Measurements from ENCODE around the gene UNC13C. TPM values are rescaled to one million over a fixed set of nuclear protein-coding genes. Genes with fewer than 3 reads are reported as not detected.

The UNC13C gene
- total RNA-seq, 1 experiment from 2014 or later: not detected

- Histone ChIP-seq H3K9me3 (ENCODE audit: control insufficient read depth in 1 of 2, insufficient read depth in 1 of 2, low read depth in 1 of 2, low read length in 2 of 2) (peaks cover 6 to 23% of the 10 kb centered on the region in 2 experiments; a peak in 2 of 4 replicates), H3K27me3 (ENCODE audit: insufficient read depth, low read length) (no peaks in the 10 kb centered on the region), H3K36me3 (ENCODE audit: control insufficient read depth in 1 of 2, insufficient read depth in 2 of 2, low read length in 2 of 2) (no peaks in the 10 kb centered on the region), H4K20me1 (ENCODE audit: insufficient read depth) (no peaks in the 10 kb centered on the region), H2AFZ (ENCODE audit: low read depth, low read length, poor library complexity, severe bottlenecking) (no peak overlapping the region), H3K4me1 (ENCODE audit: control insufficient read depth in 1 of 2, insufficient read depth in 2 of 2, low read length in 2 of 2) (no peaks in the 10 kb centered on the region), H3K9ac (ENCODE audit: low read length) (no peak overlapping the region), H3K27ac (ENCODE audit: low read depth, low read length) (no peak overlapping the region), H3K4me3 (replicated peaks in 1 of 2; ENCODE audit: low read depth in 1 of 2, low read length in 2 of 2) (no peak overlapping the region), H3K9me2 (ENCODE audit: insufficient read depth) (no peaks in the 10 kb centered on the region), H3K4me2 (ENCODE audit: low read length) (no peak overlapping the region), H3K79me2 (ENCODE audit: insufficient read depth, low read length) (no peaks in the 10 kb centered on the region)
- ChIA-PET RAD21 (ENCODE audit: low non-redundant PET in 1 of 2, low total read pairs in 2 of 2, uncharacterized antibody in 2 of 2, unreplicated experiment in 2 of 2) (no interaction called here), CTCF (no interaction called here), POLR2A (no interaction called here)
- no TSS peak for BruUV-seq (replicated peaks)
- TF ChIP-seq TCF7L2 (IDR thresholded peaks at IDR 0.05; ENCODE audit: borderline replicate concordance, extremely low read depth, insufficient read depth, insufficient read length): no peak
- intact Hi-C loops (cut with micrococcal nuclease): no loop called here
- no peak for ATAC-seq
- DNase-seq (ENCODE audit: low read depth, low spot score): no peak
Observed at GRCh38 chr15:54618120-54618519, 639.9 kb downstream of the UNC13C start.

- Histone ChIP-seq H3K9me2 (ENCODE audit: insufficient read depth) (no peaks in the 10 kb centered on the region), H3K27me3 (ENCODE audit: insufficient read depth, low read length) (no peaks in the 10 kb centered on the region), H3K9me3 (ENCODE audit: control insufficient read depth in 1 of 2, insufficient read depth in 1 of 2, low read depth in 1 of 2, low read length in 2 of 2) (peaks cover 6 to 25% of the 10 kb centered on the region in 2 experiments; a peak in 2 of 4 replicates), H3K4me2 (ENCODE audit: low read length) (no peak overlapping the region), H2AFZ (ENCODE audit: low read depth, low read length, poor library complexity, severe bottlenecking) (no peak overlapping the region), H3K79me2 (ENCODE audit: insufficient read depth, low read length) (no peaks in the 10 kb centered on the region), H3K27ac (ENCODE audit: low read depth, low read length) (no peak overlapping the region), H3K4me1 (ENCODE audit: control insufficient read depth in 1 of 2, insufficient read depth in 2 of 2, low read length in 2 of 2) (no peaks in the 10 kb centered on the region), H3K36me3 (ENCODE audit: control insufficient read depth in 1 of 2, insufficient read depth in 2 of 2, low read length in 2 of 2) (no peaks in the 10 kb centered on the region), H4K20me1 (ENCODE audit: insufficient read depth) (no peaks in the 10 kb centered on the region), H3K4me3 (replicated peaks in 1 of 2; ENCODE audit: low read depth in 1 of 2, low read length in 2 of 2) (no peak overlapping the region), H3K9ac (ENCODE audit: low read length) (no peak overlapping the region)
- POLR2A ChIA-PET: no interaction called here
- intact Hi-C loops (cut with micrococcal nuclease): no loop called here
- BruUV-seq (replicated peaks): no TSS peak
- DNase-seq (ENCODE audit: low read depth, low spot score): no peak
- CTCF ChIA-PET: no interaction called here
- ATAC-seq: no peak
- RAD21 ChIA-PET (ENCODE audit: low non-redundant PET in 1 of 2, low total read pairs in 2 of 2, uncharacterized antibody in 2 of 2, unreplicated experiment in 2 of 2): no interaction called here
- TF ChIP-seq, protein P1, sequence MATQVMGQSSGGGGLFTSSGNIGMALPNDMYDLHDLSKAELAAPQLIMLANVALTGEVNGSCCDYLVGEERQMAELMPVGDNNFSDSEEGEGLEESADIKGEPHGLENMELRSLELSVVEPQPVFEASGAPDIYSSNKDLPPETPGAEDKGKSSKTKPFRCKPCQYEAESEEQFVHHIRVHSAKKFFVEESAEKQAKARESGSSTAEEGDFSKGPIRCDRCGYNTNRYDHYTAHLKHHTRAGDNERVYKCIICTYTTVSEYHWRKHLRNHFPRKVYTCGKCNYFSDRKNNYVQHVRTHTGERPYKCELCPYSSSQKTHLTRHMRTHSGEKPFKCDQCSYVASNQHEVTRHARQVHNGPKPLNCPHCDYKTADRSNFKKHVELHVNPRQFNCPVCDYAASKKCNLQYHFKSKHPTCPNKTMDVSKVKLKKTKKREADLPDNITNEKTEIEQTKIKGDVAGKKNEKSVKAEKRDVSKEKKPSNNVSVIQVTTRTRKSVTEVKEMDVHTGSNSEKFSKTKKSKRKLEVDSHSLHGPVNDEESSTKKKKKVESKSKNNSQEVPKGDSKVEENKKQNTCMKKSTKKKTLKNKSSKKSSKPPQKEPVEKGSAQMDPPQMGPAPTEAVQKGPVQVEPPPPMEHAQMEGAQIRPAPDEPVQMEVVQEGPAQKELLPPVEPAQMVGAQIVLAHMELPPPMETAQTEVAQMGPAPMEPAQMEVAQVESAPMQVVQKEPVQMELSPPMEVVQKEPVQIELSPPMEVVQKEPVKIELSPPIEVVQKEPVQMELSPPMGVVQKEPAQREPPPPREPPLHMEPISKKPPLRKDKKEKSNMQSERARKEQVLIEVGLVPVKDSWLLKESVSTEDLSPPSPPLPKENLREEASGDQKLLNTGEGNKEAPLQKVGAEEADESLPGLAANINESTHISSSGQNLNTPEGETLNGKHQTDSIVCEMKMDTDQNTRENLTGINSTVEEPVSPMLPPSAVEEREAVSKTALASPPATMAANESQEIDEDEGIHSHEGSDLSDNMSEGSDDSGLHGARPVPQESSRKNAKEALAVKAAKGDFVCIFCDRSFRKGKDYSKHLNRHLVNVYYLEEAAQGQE (IDR thresholded peaks at IDR 0.05; ENCODE audit: low read depth): no peak
- TF ChIP-seq SRF (IDR thresholded peaks at IDR 0.05; ENCODE audit: low read depth) (no peak), ZBTB33 (IDR thresholded peaks at IDR 0.05; ENCODE audit: extremely low read depth, insufficient replicate concordance, low read length) (no peak), ZNF274 (IDR thresholded peaks at IDR 0.05; ENCODE audit: low read depth, low read length) (no peak), EZH2 (IDR thresholded peaks at IDR 0.05) (no peak), YY1 (IDR thresholded peaks at IDR 0.05; ENCODE audit: extremely low read depth, insufficient replicate concordance, low read depth, low read length) (no peak), EZH2phosphoT487 (IDR thresholded peaks at IDR 0.05; ENCODE audit: borderline replicate concordance) (no peak), POLR2A (IDR thresholded peaks at IDR 0.05; ENCODE audit: borderline replicate concordance, extremely low read depth, insufficient read depth, insufficient read length) (no peak), SIN3A (IDR thresholded peaks at IDR 0.05; ENCODE audit: low read depth) (no peak), JUND (IDR thresholded peaks at IDR 0.05) (no peak)
- TF ChIP-seq, protein P2, sequence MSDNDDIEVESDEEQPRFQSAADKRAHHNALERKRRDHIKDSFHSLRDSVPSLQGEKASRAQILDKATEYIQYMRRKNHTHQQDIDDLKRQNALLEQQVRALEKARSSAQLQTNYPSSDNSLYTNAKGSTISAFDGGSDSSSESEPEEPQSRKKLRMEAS (IDR thresholded peaks at IDR 0.05): no peak
Observed at GRCh38 chr15:54619180-54619579, 640.9 kb downstream of the UNC13C start.

Data from HCT116 (cell line).